Mesothelial cell of epicardium (in vitro differentiated cells): ENCODE measurements around the gene APP. TPM values are rescaled to one million over a fixed set of nuclear protein-coding genes. Genes with fewer than 3 reads are reported as not detected.

Experiments used
- DNase-seq, 2 experiments: peaks; one replicate each; pipeline ENCODE4 v3.0.0; 2021; ENCODE audit warnings: low spot score in 2 of 2; ENCODE audit not compliant: unreplicated experiment in 2 of 2
- H3K27ac Mint-ChIP-seq: 2 replicates; pipeline ENCODE4 v1.8.0; 2021; ENCODE audit warnings: mixed read lengths
- H3K27me3 Mint-ChIP-seq: 2 replicates; pipeline ENCODE4 v1.8.0; 2021; ENCODE audit warnings: low read depth, mixed read lengths
- H3K36me3 Mint-ChIP-seq: 2 replicates; pipeline ENCODE4 v1.8.0; 2021; ENCODE audit warnings: mixed read lengths
- H3K4me1 Mint-ChIP-seq: 2 replicates; pipeline ENCODE4 v1.8.0; 2021; ENCODE audit warnings: mixed read lengths
- H3K4me3 Mint-ChIP-seq: 2 replicates; pipeline ENCODE4 v1.8.0; 2021; ENCODE audit warnings: mild to moderate bottlenecking, moderate library complexity, mixed read lengths
- H3K9me3 Mint-ChIP-seq: 2 replicates; pipeline ENCODE4 v1.8.0; 2021; ENCODE audit warnings: mixed read lengths
- CTCF ChIP-seq: fragments of 200-600 bp; sonication (generic); IDR thresholded peaks from one replicate; pipeline ENCODE4 v1.5.0; 2021; ENCODE audit warnings: antibody characterized with exemption; ENCODE audit not compliant: unreplicated experiment
- total RNA-seq: library from RNA; stranded (reverse); gene quantifications from 3 replicates; pipeline ENCODE4 v1.2.1, GENCODE V29; 2021

APP gene
- total RNA-seq, 1 donor from 2014 or later: 495 TPM

- TF ChIP-seq CTCF: no peak
- H3K36me3 Mint-ChIP-seq: peaks cover 46% of the 10 kb centered on the region
- no peaks in the 10 kb centered on the region for H3K9me3 Mint-ChIP-seq
- H3K4me1 Mint-ChIP-seq: peaks cover 7% of the 10 kb centered on the region
- H3K27ac Mint-ChIP-seq: no peak overlapping the region
- no peaks in the 10 kb centered on the region for H3K27me3 Mint-ChIP-seq
- DNase-seq: no peak
- H3K4me3 Mint-ChIP-seq: no peak overlapping the region
These were observed 186.0 kb downstream of the APP start for GRCh38 chr21:25984538-25984937.

GRCh38 chr21:25983745-25984144 lies 186.8 kb downstream of the APP start:
- no peak for TF ChIP-seq CTCF
- no peak for DNase-seq
- peaks cover 7% of the 10 kb centered on the region for H3K4me1 Mint-ChIP-seq

GRCh38 chr21:25980710-25981109 lies 189.9 kb downstream of the APP start:
- Mint-ChIP-seq H3K27me3 (no peaks in the 10 kb centered on the region), H3K4me1 (peaks cover 7% of the 10 kb centered on the region), H3K9me3 (no peaks in the 10 kb centered on the region), H3K27ac (no peak overlapping the region), H3K4me3 (no peak overlapping the region), H3K36me3 (peaks cover 54% of the 10 kb centered on the region)
- no peak for TF ChIP-seq CTCF
- DNase-seq: no peak

More at GRCh38 chr21:25983745-25984144, 186.8 kb downstream of the APP start:
- Mint-ChIP-seq H3K9me3 (no peaks in the 10 kb centered on the region), H3K36me3 (peaks cover 42% of the 10 kb centered on the region), H3K4me3 (no peak overlapping the region), H3K27me3 (no peaks in the 10 kb centered on the region), H3K27ac (peak overlapping the region; percentile 64)

GRCh38 chr21:25979845-25980616 lies 190.5 kb downstream of the APP start:
- Mint-ChIP-seq H3K36me3 (peaks cover 53% of the 10 kb centered on the region), H3K9me3 (peaks cover 2% of the 10 kb centered on the region), H3K27ac (no peak overlapping the region), H3K4me1 (peaks cover 6% of the 10 kb centered on the region), H3K27me3 (no peaks in the 10 kb centered on the region), H3K4me3 (no peak overlapping the region)
- no peak for TF ChIP-seq CTCF
- no peak for DNase-seq

GRCh38 chr21:25977068-25977611 lies 193.4 kb downstream of the APP start:
- no peaks in the 10 kb centered on the region for H3K27me3 Mint-ChIP-seq
- H3K4me1 Mint-ChIP-seq: no peaks in the 10 kb centered on the region
- H3K27ac Mint-ChIP-seq: no peak overlapping the region
- DNase-seq: no peak
- H3K4me3 Mint-ChIP-seq: no peak overlapping the region
- peaks cover 22% of the 10 kb centered on the region for H3K9me3 Mint-ChIP-seq
- peaks cover 76% of the 10 kb centered on the region for H3K36me3 Mint-ChIP-seq
- TF ChIP-seq CTCF: no peak
